ENCODE measurements around the gene MT1X. TPM values are rescaled to one million over a fixed set of nuclear protein-coding genes. Genes with fewer than 3 reads are reported as not detected.

Gene MT1X
- 6.8 to 8.9 TPM (median 7.1 TPM) in 3 replicates for total RNA-seq

- no peak for TF ChIP-seq CTCF (IDR thresholded peaks at IDR 0.05; ENCODE audit: unreplicated experiment)
- Mint-ChIP-seq H3K4me3 (peak within 1 kb of the TSS; percentile 81), H3K36me3 (peaks cover 3% of the 10 kb centered on the region), H3K9me3 (peaks cover 8% of the 10 kb centered on the region), H3K4me1 (peaks cover 4% of the 10 kb centered on the region), H3K27ac (no peak within 1 kb of the TSS), H3K27me3 (ENCODE audit: low read depth) (peaks cover 53% of the 10 kb centered on the region)
- peak; percentile 40 to 78 for DNase-seq (ENCODE audit: low spot score in 2 of 2, unreplicated experiment in 2 of 2)
These were observed at the start of gene MT1X for GRCh38 chr16:56681939-56682702. TSS of gene MT1X (plus strand) at chr16:56682470. CDS start at chr16:56682541, 71 bp downstream.

- Mint-ChIP-seq H3K27me3 (ENCODE audit: low read depth) (peaks cover 94% of the 10 kb centered on the region), H3K9me3 (no peaks in the 10 kb centered on the region), H3K36me3 (no peaks in the 10 kb centered on the region), H3K27ac (no peak overlapping the region), H3K4me3 (peak overlapping the region; percentile 56), H3K4me1 (peaks cover 14% of the 10 kb centered on the region)
- DNase-seq (ENCODE audit: low spot score in 2 of 2, unreplicated experiment in 2 of 2) = no peak
- no peak for TF ChIP-seq CTCF (IDR thresholded peaks at IDR 0.05; ENCODE audit: unreplicated experiment)
These were observed 49.4 kb upstream of the MT1X start for GRCh38 chr16:56632848-56633365.

- H3K36me3 Mint-ChIP-seq = no peaks in the 10 kb centered on the region
- H3K9me3 Mint-ChIP-seq = no peaks in the 10 kb centered on the region
- TF ChIP-seq CTCF (IDR thresholded peaks at IDR 0.05; ENCODE audit: unreplicated experiment) = no peak
- peaks cover 99% of the 10 kb centered on the region for H3K27me3 Mint-ChIP-seq (ENCODE audit: low read depth)
- H3K4me3 Mint-ChIP-seq = no peak overlapping the region
- peaks cover 17% of the 10 kb centered on the region for H3K4me1 Mint-ChIP-seq
- H3K27ac Mint-ChIP-seq = no peak overlapping the region
- DNase-seq (ENCODE audit: low spot score in 2 of 2, unreplicated experiment in 2 of 2) = no peak
These were observed 48.7 kb upstream of the MT1X start for GRCh38 chr16:56633535-56633934.

- peaks cover 18% of the 10 kb centered on the region for H3K4me1 Mint-ChIP-seq
- TF ChIP-seq CTCF (IDR thresholded peaks at IDR 0.05; ENCODE audit: unreplicated experiment) = no peak
- no peak for DNase-seq (ENCODE audit: low spot score in 2 of 2, unreplicated experiment in 2 of 2)
- H3K4me3 Mint-ChIP-seq = peak overlapping the region; percentile 43
- H3K27ac Mint-ChIP-seq = no peak overlapping the region
- H3K36me3 Mint-ChIP-seq = no peaks in the 10 kb centered on the region
- H3K9me3 Mint-ChIP-seq = no peaks in the 10 kb centered on the region
- H3K27me3 Mint-ChIP-seq (ENCODE audit: low read depth) = peaks cover 99% of the 10 kb centered on the region
These were observed 47.4 kb upstream of the MT1X start for GRCh38 chr16:56634715-56635440.

GRCh38 chr16:56635441-56635967 lies 46.8 kb upstream of the MT1X start:
- Mint-ChIP-seq H3K4me1 (peaks cover 18% of the 10 kb centered on the region), H3K27me3 (ENCODE audit: low read depth) (peaks cover 99% of the 10 kb centered on the region), H3K4me3 (no peak overlapping the region), H3K27ac (no peak overlapping the region), H3K9me3 (no peaks in the 10 kb centered on the region), H3K36me3 (no peaks in the 10 kb centered on the region)
- no peak for TF ChIP-seq CTCF (IDR thresholded peaks at IDR 0.05; ENCODE audit: unreplicated experiment)
- no peak for DNase-seq (ENCODE audit: low spot score in 2 of 2, unreplicated experiment in 2 of 2)

All from mesothelial cell of epicardium (in vitro differentiated cells).